ENCODE measurements around the gene CDYL2. TPM values are rescaled to one million over a fixed set of nuclear protein-coding genes. Genes with fewer than 3 reads are reported as not detected.
A peak's percentile ranks its signal among the peaks of the same experiment; 100 is the strongest.
"Not testable (repeated sequence)": the region's sequence is repeated elsewhere in the genome, so short reads cannot be mapped to it uniquely, and the experiment has no call there.

Gene CDYL2
- total RNA-seq, 2 experiments from 2014 or later: 60.8 to 63.2 TPM

GRCh38 chr16:80733407-80733806 lies 71.0 kb downstream of the CDYL2 start:
- Mint-ChIP-seq H3K9me3 (ENCODE audit: low read depth) (peaks cover 12% of the 10 kb centered on the region), H3K4me1 (peaks cover 19% of the 10 kb centered on the region), H3K4me3 (no peak overlapping the region), H3K36me3 (peaks cover 44% of the 10 kb centered on the region), H3K27ac (no peak overlapping the region), H3K27me3 (no peaks in the 10 kb centered on the region)
- ATAC-seq (peak; percentile 49), DNase-seq (no peak)
- CTCF ChIA-PET: interaction anchor here (0.9 kb wide), 1 partner anchor 36 kb away, joined by 3 read pairs; no protein-coding TSS in a partner anchor

- CTCF ChIA-PET: no interaction called here
- Mint-ChIP-seq H3K9me3 (ENCODE audit: low read depth) (peaks cover 15% of the 10 kb centered on the region), H3K27me3 (no peaks in the 10 kb centered on the region), H3K4me1 (peaks cover 25% of the 10 kb centered on the region), H3K27ac (no peak overlapping the region), H3K36me3 (peaks cover 39% of the 10 kb centered on the region), H3K4me3 (no peak overlapping the region)
- DNase-seq (no peak), ATAC-seq (no peak)
Observed at GRCh38 chr16:80731915-80732314, 72.5 kb downstream of the CDYL2 start.

- Mint-ChIP-seq H3K4me1 (peaks cover 31% of the 10 kb centered on the region), H3K36me3 (peaks cover 37% of the 10 kb centered on the region), H3K9me3 (ENCODE audit: low read depth) (peaks cover 11% of the 10 kb centered on the region)
- DNase-seq, CTCF ChIA-PET, H3K4me3 Mint-ChIP-seq, ATAC-seq, H3K27me3 Mint-ChIP-seq, H3K27ac Mint-ChIP-seq: not testable (repeated sequence)
Observed at GRCh38 chr16:80727066-80727763, 77.2 kb downstream of the CDYL2 start.

GRCh38 chr16:80725566-80726162 lies 78.7 kb downstream of the CDYL2 start:
- DNase-seq: no peak
- H3K4me3 Mint-ChIP-seq: no peak overlapping the region
- H3K27me3 Mint-ChIP-seq: no peaks in the 10 kb centered on the region
- no peak for ATAC-seq
- peaks cover 41% of the 10 kb centered on the region for H3K4me1 Mint-ChIP-seq
- CTCF ChIA-PET: no interaction called here
- no peak overlapping the region for H3K27ac Mint-ChIP-seq
- H3K36me3 Mint-ChIP-seq: peaks cover 22% of the 10 kb centered on the region
- H3K9me3 Mint-ChIP-seq (ENCODE audit: low read depth): peaks cover 3% of the 10 kb centered on the region

GRCh38 chr16:80723981-80724380 lies 80.4 kb downstream of the CDYL2 start:
- DNase-seq (no peak), ATAC-seq (no peak)
- Mint-ChIP-seq H3K4me1 (peaks cover 57% of the 10 kb centered on the region), H3K9me3 (ENCODE audit: low read depth) (peaks cover 3% of the 10 kb centered on the region), H3K36me3 (peaks cover 18% of the 10 kb centered on the region), H3K27me3 (no peaks in the 10 kb centered on the region), H3K27ac (no peak overlapping the region), H3K4me3 (no peak overlapping the region)
- CTCF ChIA-PET: interaction anchor here (1.5 kb wide), 1 partner anchor 198 kb away, joined by 3 read pairs; no protein-coding TSS in a partner anchor

- H3K4me3 Mint-ChIP-seq: no peak overlapping the region
- ATAC-seq (no peak), DNase-seq (no peak)
- peaks cover 57% of the 10 kb centered on the region for H3K4me1 Mint-ChIP-seq
- H3K27me3 Mint-ChIP-seq: no peaks in the 10 kb centered on the region
- H3K9me3 Mint-ChIP-seq (ENCODE audit: low read depth): peaks cover 3% of the 10 kb centered on the region
- H3K27ac Mint-ChIP-seq: no peak overlapping the region
- H3K36me3 Mint-ChIP-seq: peaks cover 18% of the 10 kb centered on the region
- CTCF ChIA-PET: interaction anchor here (1.5 kb wide), 1 partner anchor 197 kb away, joined by 3 read pairs; no protein-coding TSS in a partner anchor
Observed at GRCh38 chr16:80723091-80723490, 81.3 kb downstream of the CDYL2 start.

- CTCF ChIA-PET: interaction anchor here (0.9 to 1.9 kb wide), 4 partner anchors 14 to 194 kb away, joined by 3 to 6 read pairs (median 3); no protein-coding TSS in a partner anchor
- peaks cover 10% of the 10 kb centered on the region for H3K36me3 Mint-ChIP-seq
Observed at GRCh38 chr16:80720804-80721371, 83.5 kb downstream of the CDYL2 start.

GRCh38 chr16:80719573-80719972 lies 84.8 kb downstream of the CDYL2 start:
- H3K4me3 Mint-ChIP-seq: no peak overlapping the region
- ATAC-seq (peak; percentile 98), DNase-seq (peak; percentile 76)
- H3K27me3 Mint-ChIP-seq: no peaks in the 10 kb centered on the region
- H3K36me3 Mint-ChIP-seq: peaks cover 8% of the 10 kb centered on the region
- peaks cover 33% of the 10 kb centered on the region for H3K4me1 Mint-ChIP-seq
- H3K9me3 Mint-ChIP-seq (ENCODE audit: low read depth): no peaks in the 10 kb centered on the region
- CTCF ChIA-PET: interaction anchor here (1.0 kb wide), 1 partner anchor 193 kb away, joined by 3 read pairs; no protein-coding TSS in a partner anchor
- H3K27ac Mint-ChIP-seq: peak overlapping the region; percentile 79

More at GRCh38 chr16:80720804-80721371, 83.5 kb downstream of the CDYL2 start:
- peak overlapping the region; percentile 17 for H3K27ac Mint-ChIP-seq
- H3K27me3 Mint-ChIP-seq: no peaks in the 10 kb centered on the region
- H3K4me3 Mint-ChIP-seq: no peak overlapping the region
- ATAC-seq: no peak
- H3K9me3 Mint-ChIP-seq (ENCODE audit: low read depth): no peaks in the 10 kb centered on the region
- peaks cover 46% of the 10 kb centered on the region for H3K4me1 Mint-ChIP-seq
- peak; percentile 37 for DNase-seq

- no peaks in the 10 kb centered on the region for H3K9me3 Mint-ChIP-seq (ENCODE audit: low read depth)
- ATAC-seq: no peak
- CTCF ChIA-PET: interaction anchor here (1.0 kb wide), 1 partner anchor 192 kb away, joined by 3 read pairs; no protein-coding TSS in a partner anchor
- no peaks in the 10 kb centered on the region for H3K27me3 Mint-ChIP-seq
- H3K4me3 Mint-ChIP-seq: no peak overlapping the region
- peak; percentile 33 for DNase-seq
- peaks cover 6% of the 10 kb centered on the region for H3K36me3 Mint-ChIP-seq
- H3K4me1 Mint-ChIP-seq: peaks cover 26% of the 10 kb centered on the region
- H3K27ac Mint-ChIP-seq: no peak overlapping the region
Observed at GRCh38 chr16:80718480-80719220, 85.7 kb downstream of the CDYL2 start.

- Mint-ChIP-seq H3K9me3 (ENCODE audit: low read depth) (no peaks in the 10 kb centered on the region), H3K36me3 (peaks cover 6% of the 10 kb centered on the region)
- CTCF ChIA-PET: no interaction called here
Observed at GRCh38 chr16:80717611-80718010, 86.8 kb downstream of the CDYL2 start.

GRCh38 chr16:80716564-80717139 lies 87.7 kb downstream of the CDYL2 start:
- peaks cover 3% of the 10 kb centered on the region for H3K36me3 Mint-ChIP-seq
- no peak overlapping the region for H3K4me3 Mint-ChIP-seq

More at GRCh38 chr16:80717611-80718010, 86.8 kb downstream of the CDYL2 start:
- no peaks in the 10 kb centered on the region for H3K27me3 Mint-ChIP-seq
- no peak overlapping the region for H3K27ac Mint-ChIP-seq
- DNase-seq (no peak), ATAC-seq (no peak)
- H3K4me3 Mint-ChIP-seq: no peak overlapping the region
- H3K4me1 Mint-ChIP-seq: peaks cover 25% of the 10 kb centered on the region

GRCh38 chr16:80711406-80711805 lies 93.0 kb downstream of the CDYL2 start:
- no peaks in the 10 kb centered on the region for H3K27me3 Mint-ChIP-seq
- no peak for DNase-seq
- CTCF ChIA-PET: interaction anchor here (1.1 kb wide), 1 partner anchor 185 kb away, joined by 3 read pairs; no protein-coding TSS in a partner anchor

More at GRCh38 chr16:80716564-80717139, 87.7 kb downstream of the CDYL2 start:
- CTCF ChIA-PET: no interaction called here
- Mint-ChIP-seq H3K27ac (no peak overlapping the region), H3K4me1 (peaks cover 24% of the 10 kb centered on the region), H3K27me3 (no peaks in the 10 kb centered on the region), H3K9me3 (ENCODE audit: low read depth) (no peaks in the 10 kb centered on the region)
- ATAC-seq (no peak), DNase-seq (no peak)

More at GRCh38 chr16:80711406-80711805, 93.0 kb downstream of the CDYL2 start:
- no peak overlapping the region for H3K4me3 Mint-ChIP-seq
- H3K36me3 Mint-ChIP-seq: peaks cover 18% of the 10 kb centered on the region
- H3K4me1 Mint-ChIP-seq: no peaks in the 10 kb centered on the region
- H3K27ac Mint-ChIP-seq: no peak overlapping the region
- no peak for ATAC-seq
- H3K9me3 Mint-ChIP-seq (ENCODE audit: low read depth): peaks cover 2% of the 10 kb centered on the region
